Uterus (tissue), 2 donors: ENCODE measurements around the gene SPATA2.

Experiments
- CTCF ChIP-seq, 4 experiments: fragments of 200-600 bp in 2 of 4; fragments of 450-650 bp in 2 of 4; sonication (generic) in 2 of 4; IDR thresholded peaks; one replicate each; pipeline ENCODE4 v1.5.1; 2016 to 2019; ENCODE audit warnings: antibody characterized with exemption in 4 of 4, mild to moderate bottlenecking in 2 of 4, moderate library complexity in 1 of 4
- POLR2A ChIP-seq, 2 donors: fragments of 450-650 bp; IDR thresholded peaks; one replicate each; pipeline ENCODE4 v1.6.1; 2016; ENCODE audit warnings: antibody characterized with exemption in 2 of 2, mild to moderate bottlenecking in 1 of 2, moderate library complexity in 1 of 2

- TF ChIP-seq CTCF (IDR thresholded peaks at IDR 0.05): no peak
- no peak for TF ChIP-seq POLR2A (IDR thresholded peaks at IDR 0.05)
These were observed 57.2 kb downstream of the SPATA2 start for GRCh38 chr20:49858076-49858585.
